ENCODE measurements around the gene PLAAT1. TPM values are rescaled to one million over a fixed set of nuclear protein-coding genes. Genes with fewer than 3 reads are reported as not detected.

The PLAAT1 gene
- total RNA-seq, 1 experiment from 2014 or later: 3.9 TPM

- ChIA-PET POLR2A (no interaction called here), CTCF (no interaction called here)
- DNase-seq (ENCODE audit: low spot score) (no peak), ATAC-seq (no peak)
- Mint-ChIP-seq H3K4me3 (no peak overlapping the region), H3K4me1 (no peaks in the 10 kb centered on the region), H3K9me3 (no peaks in the 10 kb centered on the region), H3K27ac (no peak overlapping the region), H3K27me3 (ENCODE audit: low read depth) (no peaks in the 10 kb centered on the region), H3K36me3 (no peaks in the 10 kb centered on the region)
- TF ChIP-seq CREB1 (CRISPR knock-in tag; IDR thresholded peaks at IDR 0.05): no peak
- no peak for TF ChIP-seq USF2 (CRISPR knock-in tag; IDR thresholded peaks at IDR 0.05)
- no peak for TF ChIP-seq ZNF219 (CRISPR knock-in tag; IDR thresholded peaks at IDR 0.05; ENCODE audit: borderline replicate concordance)
Observed at GRCh38 chr3:193196746-193197145, 44.3 kb upstream of the PLAAT1 start.

- CTCF ChIA-PET: interaction anchor here (0.6 kb wide), 1 partner anchor 17 kb away, joined by 3 read pairs; no protein-coding TSS in a partner anchor
- no peak overlapping the region for H3K4me3 Mint-ChIP-seq
- H3K27ac Mint-ChIP-seq: no peak overlapping the region
- DNase-seq (ENCODE audit: low spot score): no peak
- H3K27me3 Mint-ChIP-seq (ENCODE audit: low read depth): no peaks in the 10 kb centered on the region
- TF ChIP-seq RORB (CRISPR knock-in tag; IDR thresholded peaks at IDR 0.05) (no peak), ZNF512 (CRISPR knock-in tag; IDR thresholded peaks at IDR 0.05; ENCODE audit: borderline replicate concordance) (no peak), ZNF423 (CRISPR knock-in tag; IDR thresholded peaks at IDR 0.05) (no peak), JAZF1 (CRISPR knock-in tag; IDR thresholded peaks at IDR 0.05) (no peak), MXD4 (CRISPR knock-in tag; IDR thresholded peaks at IDR 0.05; ENCODE audit: borderline replicate concordance) (no peak), NR3C1 (CRISPR knock-in tag; conservative IDR thresholded peaks at IDR 0.05; ENCODE audit: low read depth) (no peak), KAT7 (CRISPR knock-in tag; IDR thresholded peaks at IDR 0.05; ENCODE audit: borderline replicate concordance) (no peak), ZNF416 (CRISPR knock-in tag; IDR thresholded peaks at IDR 0.05) (no peak), ZNF219 (CRISPR knock-in tag; IDR thresholded peaks at IDR 0.05; ENCODE audit: borderline replicate concordance) (no peak), CBFB (CRISPR knock-in tag; IDR thresholded peaks at IDR 0.05; ENCODE audit: low read depth) (no peak)
- TF ChIP-seq, protein P1, sequence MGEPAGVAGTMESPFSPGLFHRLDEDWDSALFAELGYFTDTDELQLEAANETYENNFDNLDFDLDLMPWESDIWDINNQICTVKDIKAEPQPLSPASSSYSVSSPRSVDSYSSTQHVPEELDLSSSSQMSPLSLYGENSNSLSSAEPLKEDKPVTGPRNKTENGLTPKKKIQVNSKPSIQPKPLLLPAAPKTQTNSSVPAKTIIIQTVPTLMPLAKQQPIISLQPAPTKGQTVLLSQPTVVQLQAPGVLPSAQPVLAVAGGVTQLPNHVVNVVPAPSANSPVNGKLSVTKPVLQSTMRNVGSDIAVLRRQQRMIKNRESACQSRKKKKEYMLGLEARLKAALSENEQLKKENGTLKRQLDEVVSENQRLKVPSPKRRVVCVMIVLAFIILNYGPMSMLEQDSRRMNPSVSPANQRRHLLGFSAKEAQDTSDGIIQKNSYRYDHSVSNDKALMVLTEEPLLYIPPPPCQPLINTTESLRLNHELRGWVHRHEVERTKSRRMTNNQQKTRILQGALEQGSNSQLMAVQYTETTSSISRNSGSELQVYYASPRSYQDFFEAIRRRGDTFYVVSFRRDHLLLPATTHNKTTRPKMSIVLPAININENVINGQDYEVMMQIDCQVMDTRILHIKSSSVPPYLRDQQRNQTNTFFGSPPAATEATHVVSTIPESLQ (CRISPR knock-in tag; IDR thresholded peaks at IDR 0.05): no peak
- TF ChIP-seq, protein P2, sequence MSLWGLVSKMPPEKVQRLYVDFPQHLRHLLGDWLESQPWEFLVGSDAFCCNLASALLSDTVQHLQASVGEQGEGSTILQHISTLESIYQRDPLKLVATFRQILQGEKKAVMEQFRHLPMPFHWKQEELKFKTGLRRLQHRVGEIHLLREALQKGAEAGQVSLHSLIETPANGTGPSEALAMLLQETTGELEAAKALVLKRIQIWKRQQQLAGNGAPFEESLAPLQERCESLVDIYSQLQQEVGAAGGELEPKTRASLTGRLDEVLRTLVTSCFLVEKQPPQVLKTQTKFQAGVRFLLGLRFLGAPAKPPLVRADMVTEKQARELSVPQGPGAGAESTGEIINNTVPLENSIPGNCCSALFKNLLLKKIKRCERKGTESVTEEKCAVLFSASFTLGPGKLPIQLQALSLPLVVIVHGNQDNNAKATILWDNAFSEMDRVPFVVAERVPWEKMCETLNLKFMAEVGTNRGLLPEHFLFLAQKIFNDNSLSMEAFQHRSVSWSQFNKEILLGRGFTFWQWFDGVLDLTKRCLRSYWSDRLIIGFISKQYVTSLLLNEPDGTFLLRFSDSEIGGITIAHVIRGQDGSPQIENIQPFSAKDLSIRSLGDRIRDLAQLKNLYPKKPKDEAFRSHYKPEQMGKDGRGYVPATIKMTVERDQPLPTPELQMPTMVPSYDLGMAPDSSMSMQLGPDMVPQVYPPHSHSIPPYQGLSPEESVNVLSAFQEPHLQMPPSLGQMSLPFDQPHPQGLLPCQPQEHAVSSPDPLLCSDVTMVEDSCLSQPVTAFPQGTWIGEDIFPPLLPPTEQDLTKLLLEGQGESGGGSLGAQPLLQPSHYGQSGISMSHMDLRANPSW (CRISPR knock-in tag; conservative IDR thresholded peaks at IDR 0.05; ENCODE audit: low read depth): no peak
- no peaks in the 10 kb centered on the region for H3K36me3 Mint-ChIP-seq
- POLR2A ChIA-PET: no interaction called here
- ATAC-seq: no peak
- peaks cover 11% of the 10 kb centered on the region for H3K9me3 Mint-ChIP-seq
- H3K4me1 Mint-ChIP-seq: peaks cover 12% of the 10 kb centered on the region
Observed at GRCh38 chr3:193207290-193208273, 33.4 kb upstream of the PLAAT1 start.

Measured in WTC11 (cell line).